Vagina (tissue), 2 donors: Measurements from ENCODE around the gene SLC12A8. TPM values are rescaled to one million over a fixed set of nuclear protein-coding genes. Genes with fewer than 3 reads are reported as not detected.

Experiments
- DNase-seq, 2 donors: peaks; one replicate each; pipeline ENCODE4 v3.0.0-alpha.2; 2017; ENCODE audit errors: extremely low spot score in 2 of 2
- H3K27ac ChIP-seq: fragments of 200-600 bp; sonication (generic); one replicate; pipeline ENCODE4 v1.5.1; 2019
- H3K27me3 ChIP-seq: fragments of 200-600 bp; sonication (generic); one replicate; pipeline ENCODE4 v1.5.1; 2019
- H3K36me3 ChIP-seq, 2 donors: fragments of 200-600 bp; sonication (generic); one replicate each; pipeline ENCODE4 v1.5.1; 2017 to 2019
- H3K4me1 ChIP-seq: fragments of 200-600 bp; sonication (generic); one replicate; pipeline ENCODE4 v1.5.1; 2019
- H3K4me3 ChIP-seq, 2 donors: fragments of 200-600 bp; sonication (generic); 1 replicate in 1 of 2; 2 replicates in 1 of 2; pipeline ENCODE4 v1.5.1; 2016 to 2019
- H3K9me3 ChIP-seq: fragments of 200-600 bp; sonication (generic); one replicate; pipeline ENCODE4 v1.5.1; 2019
- CTCF ChIP-seq, 3 experiments: fragments of 450-650 bp in 2 of 3; fragments of 200-600 bp in 1 of 3; sonication (generic) in 1 of 3; IDR thresholded peaks; one replicate each; pipeline ENCODE4 v1.5.1; 2017 to 2019; ENCODE audit warnings: antibody characterized with exemption in 3 of 3, mild to moderate bottlenecking in 2 of 3, moderate library complexity in 2 of 3
- POLR2A ChIP-seq, 2 donors: fragments of 450-650 bp; IDR thresholded peaks; one replicate each; pipeline ENCODE4 v1.6.1; 2017; ENCODE audit warnings: antibody characterized with exemption in 2 of 2, mild to moderate bottlenecking in 2 of 2, moderate library complexity in 2 of 2
- POLR2AphosphoS5 ChIP-seq, 2 donors: sonication (generic); formaldehyde crosslinking; IDR thresholded peaks; one replicate each; pipeline ENCODE4 v1.9.0; 2017; ENCODE audit warnings: antibody characterized with exemption in 2 of 2, mild to moderate bottlenecking in 2 of 2, low read depth in 1 of 2; ENCODE audit not compliant: insufficient read depth in 1 of 2
- intact Hi-C: fragments of 100-400 bp; cut with DNase I; formaldehyde crosslinking; loops from one replicate; pipeline ENCODE4 v1.15.1; 2023
- total RNA-seq: library from RNA; depleted of rRNA; stranded (reverse); fragments of >200 nt; gene quantifications from one replicate; pipeline ENCODE4 v1.2.3, GENCODE V29; 2016

Gene SLC12A8
- total RNA-seq, 1 donor from 2014 or later: 6.1 TPM

GRCh38 chr3:125220183-125220582 is 7.6 kb upstream of the SLC12A8 start:
- no peak for TF ChIP-seq POLR2AphosphoS5 (IDR thresholded peaks at IDR 0.05; ENCODE audit: insufficient read depth in 1 of 2, low read depth in 1 of 2)
- no peak for TF ChIP-seq CTCF (IDR thresholded peaks at IDR 0.05)
- no peak for TF ChIP-seq POLR2A (IDR thresholded peaks at IDR 0.05)
- Histone ChIP-seq H3K9me3 (no peaks in the 10 kb centered on the region), H3K27me3 (no peaks in the 10 kb centered on the region), H3K27ac (no peak overlapping the region), H3K4me1 (no peaks in the 10 kb centered on the region), H3K4me3 (no peak overlapping the region), H3K36me3 (no peaks in the 10 kb centered on the region)
- no peak for DNase-seq
- intact Hi-C loops: no loop called here

- H3K4me3 ChIP-seq: no peak overlapping the region
- no peaks in the 10 kb centered on the region for H3K4me1 ChIP-seq
- H3K27me3 ChIP-seq: no peaks in the 10 kb centered on the region
- no peak for DNase-seq
- H3K9me3 ChIP-seq: no peaks in the 10 kb centered on the region
- H3K27ac ChIP-seq: no peak overlapping the region
- TF ChIP-seq CTCF (IDR thresholded peaks at IDR 0.05) (no peak), POLR2A (IDR thresholded peaks at IDR 0.05) (no peak), POLR2AphosphoS5 (IDR thresholded peaks at IDR 0.05; ENCODE audit: insufficient read depth in 1 of 2, low read depth in 1 of 2) (no peak)
- H3K36me3 ChIP-seq: no peaks in the 10 kb centered on the region
- intact Hi-C loops: no loop called here
Observed at GRCh38 chr3:125219261-125219701, 6.7 kb upstream of the SLC12A8 start.

GRCh38 chr3:125214738-125215137 is 2.2 kb upstream of the SLC12A8 start:
- TF ChIP-seq POLR2A (IDR thresholded peaks at IDR 0.05) (no peak), POLR2AphosphoS5 (IDR thresholded peaks at IDR 0.05; ENCODE audit: insufficient read depth in 1 of 2, low read depth in 1 of 2) (no peak), CTCF (IDR thresholded peaks at IDR 0.05) (no peak)
- Histone ChIP-seq H3K27me3 (no peaks in the 10 kb centered on the region), H3K9me3 (no peaks in the 10 kb centered on the region), H3K4me1 (peaks cover 16% of the 10 kb centered on the region), H3K27ac (no peak overlapping the region), H3K36me3 (no peaks in the 10 kb centered on the region), H3K4me3 (no peak overlapping the region)
- intact Hi-C loops: no loop called here
- no peak for DNase-seq

GRCh38 chr3:125213946-125214542 is 1.5 kb upstream of the SLC12A8 start:
- no peaks in the 10 kb centered on the region for H3K27me3 ChIP-seq
- no peak overlapping the region for H3K4me3 ChIP-seq
- no peak for DNase-seq
- H3K36me3 ChIP-seq: no peaks in the 10 kb centered on the region
- TF ChIP-seq POLR2A (IDR thresholded peaks at IDR 0.05): no peak
- no peak for TF ChIP-seq CTCF (IDR thresholded peaks at IDR 0.05)
- TF ChIP-seq POLR2AphosphoS5 (IDR thresholded peaks at IDR 0.05; ENCODE audit: insufficient read depth in 1 of 2, low read depth in 1 of 2): no peak
- no peak overlapping the region for H3K27ac ChIP-seq
- H3K4me1 ChIP-seq: peaks cover 16% of the 10 kb centered on the region
- intact Hi-C loops: no loop called here
- no peaks in the 10 kb centered on the region for H3K9me3 ChIP-seq

- Histone ChIP-seq H3K27me3 (no peaks in the 10 kb centered on the region), H3K9me3 (no peaks in the 10 kb centered on the region), H3K36me3 (no peaks in the 10 kb centered on the region), H3K4me3 (no peak overlapping the region), H3K4me1 (peaks cover 16% of the 10 kb centered on the region), H3K27ac (no peak overlapping the region)
- intact Hi-C loops: no loop called here
- TF ChIP-seq POLR2AphosphoS5 (IDR thresholded peaks at IDR 0.05; ENCODE audit: insufficient read depth in 1 of 2, low read depth in 1 of 2) (no peak), POLR2A (IDR thresholded peaks at IDR 0.05) (no peak), CTCF (IDR thresholded peaks at IDR 0.05) (no peak)
- DNase-seq: no peak
Observed at GRCh38 chr3:125213364-125213755, 812 bp upstream of the SLC12A8 start.
